Stimulated activated CD4-positive, alpha-beta T cell treated with anti-CD3 and anti-CD28 coated beads, Interleukin-1b, Interleukin-23, amount 100 ng/mL, for 48 hours (primary cell): ENCODE data around the gene ZNF74.
A peak's percentile ranks its signal among the peaks of the same experiment; 100 is the strongest.

Experiments
- DNase-seq: peaks from one replicate; pipeline ENCODE4 v3.0.0-alpha.2; 2020

The ZNF74 gene

DNA sequence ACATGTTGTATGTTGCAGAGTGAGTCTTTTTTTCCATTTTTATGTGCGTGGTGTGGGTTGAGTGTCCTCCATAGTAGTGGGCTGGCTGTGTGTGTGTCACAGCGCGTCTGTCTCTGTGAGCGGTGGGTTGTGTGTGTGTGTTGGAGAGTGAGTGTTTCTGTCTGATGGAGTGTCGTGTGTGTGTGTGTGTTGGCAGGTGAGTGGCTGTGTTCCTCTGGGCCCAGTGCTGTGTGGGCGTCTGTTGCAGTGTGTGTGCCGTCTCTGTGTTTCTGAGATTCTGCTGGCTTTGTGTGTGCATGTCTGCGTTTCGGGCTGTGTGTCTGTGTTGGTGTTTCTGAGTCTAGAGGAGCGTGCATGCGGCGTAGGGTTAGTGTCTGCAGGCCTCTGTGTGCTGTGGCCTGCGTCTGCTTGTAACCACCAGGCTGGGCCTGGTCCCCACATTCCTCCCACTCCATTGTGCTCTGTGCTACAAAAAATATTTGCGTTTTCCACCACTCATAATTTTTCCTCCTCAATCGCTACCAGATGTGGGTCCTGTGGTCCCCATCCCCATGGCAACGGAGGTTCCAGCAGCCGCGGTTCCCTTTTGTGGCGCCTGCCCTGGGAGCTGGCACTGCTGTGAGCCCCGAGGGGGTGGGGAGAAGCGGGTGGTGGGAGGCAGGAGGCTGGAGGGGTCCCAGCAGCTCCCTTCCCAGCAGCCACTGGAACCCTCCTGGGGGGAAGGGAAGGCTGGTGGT lies 28.5 kb downstream of the ZNF74 start:
- no peak for DNase-seq

DNA sequence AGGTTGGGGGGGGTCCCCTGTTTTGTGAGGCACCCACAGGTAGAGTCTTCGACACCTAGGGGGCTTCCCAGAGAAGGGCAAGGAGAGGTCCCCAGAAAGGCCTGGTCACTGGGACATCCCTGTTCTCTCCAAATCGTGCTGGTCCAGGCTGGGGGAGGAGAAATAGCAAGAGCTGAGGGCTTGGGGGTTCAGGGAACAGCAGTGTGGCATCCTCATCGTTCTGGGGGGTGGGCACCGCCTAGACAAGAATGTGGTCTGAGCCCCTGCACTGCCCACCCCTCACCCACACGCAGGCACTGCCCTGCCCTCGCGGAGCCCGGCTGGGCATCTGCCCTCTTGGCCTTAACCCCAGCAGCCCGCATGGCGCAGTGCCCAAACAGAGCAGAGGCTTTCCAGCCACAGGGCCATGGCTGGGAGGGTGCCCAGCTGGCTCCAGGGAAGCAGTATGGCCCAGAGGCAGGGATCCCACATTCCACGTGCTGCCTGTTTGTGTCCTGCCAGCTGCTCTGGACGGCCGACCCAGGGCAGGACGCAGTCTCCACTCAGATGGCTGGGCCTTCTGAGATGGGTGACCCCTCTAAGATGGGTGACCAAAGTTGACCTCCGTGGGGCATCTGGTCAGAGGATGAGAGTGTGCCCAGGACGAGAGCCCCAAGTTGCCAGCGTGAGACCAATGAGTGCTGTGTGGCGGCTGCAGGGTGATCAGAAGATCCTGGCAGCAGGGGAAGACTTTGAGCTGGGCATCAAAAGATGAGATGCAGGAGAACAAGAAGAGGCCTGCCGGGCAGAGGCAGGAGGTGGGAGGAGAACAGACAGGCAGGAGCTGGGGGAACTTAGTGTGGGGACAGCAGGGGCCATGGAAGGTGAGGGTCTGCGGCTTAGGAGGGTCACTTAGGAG lies 29.3 kb downstream of the ZNF74 start:
- DNase-seq, result no peak

DNA sequence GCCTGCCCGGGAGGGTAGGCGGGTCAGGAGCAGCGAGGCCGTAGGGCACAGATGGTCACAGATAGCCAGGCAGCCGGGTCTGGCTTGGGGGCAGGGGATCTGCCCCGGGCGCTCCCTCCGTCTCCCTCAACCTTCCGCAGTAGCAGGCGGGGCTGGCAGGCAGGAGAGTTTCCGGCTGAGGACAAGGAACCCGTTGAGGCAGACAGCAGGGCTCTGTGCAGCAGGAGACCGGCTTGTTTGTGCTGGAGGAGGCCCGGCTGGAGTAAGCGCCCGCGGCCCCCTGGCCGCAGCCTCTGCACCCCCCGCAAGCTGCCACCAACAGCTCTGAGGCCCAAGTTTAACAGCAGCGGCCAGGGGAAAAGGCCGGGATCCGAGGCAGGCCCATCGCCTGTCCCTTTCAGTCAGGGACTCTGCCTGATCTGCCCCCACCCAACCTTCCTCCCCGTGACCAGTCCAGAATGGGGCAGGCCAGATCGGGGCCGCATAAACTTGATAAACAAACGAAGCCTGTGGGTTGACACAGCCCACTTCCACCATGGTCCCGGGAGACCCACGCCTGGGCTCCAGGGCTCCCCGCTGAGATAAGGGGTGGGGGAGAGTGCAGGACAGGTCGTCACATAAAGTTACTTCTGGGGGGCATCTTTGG lies 30.1 kb downstream of the ZNF74 start:
- DNase-seq, result no peak

DNA sequence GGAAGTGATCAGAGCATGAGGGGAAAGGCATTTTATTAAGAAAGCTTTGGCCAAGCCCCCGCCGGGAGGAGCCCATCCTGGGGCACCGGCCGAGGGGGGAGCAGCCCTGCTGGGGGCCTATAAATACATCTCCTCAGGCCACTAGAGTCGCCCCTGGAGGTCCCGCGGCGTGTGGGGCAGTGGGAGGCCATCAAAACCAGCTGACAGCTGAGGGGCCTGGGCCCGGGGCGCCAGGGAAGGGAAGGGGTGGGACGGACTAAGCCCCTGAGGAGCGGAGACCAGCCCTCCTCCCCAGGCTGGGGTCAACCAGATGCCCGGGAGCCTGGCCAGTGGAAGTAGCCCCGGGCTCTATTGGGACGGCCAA lies 30.6 kb downstream of the ZNF74 start:
- DNase-seq, result no peak

DNA sequence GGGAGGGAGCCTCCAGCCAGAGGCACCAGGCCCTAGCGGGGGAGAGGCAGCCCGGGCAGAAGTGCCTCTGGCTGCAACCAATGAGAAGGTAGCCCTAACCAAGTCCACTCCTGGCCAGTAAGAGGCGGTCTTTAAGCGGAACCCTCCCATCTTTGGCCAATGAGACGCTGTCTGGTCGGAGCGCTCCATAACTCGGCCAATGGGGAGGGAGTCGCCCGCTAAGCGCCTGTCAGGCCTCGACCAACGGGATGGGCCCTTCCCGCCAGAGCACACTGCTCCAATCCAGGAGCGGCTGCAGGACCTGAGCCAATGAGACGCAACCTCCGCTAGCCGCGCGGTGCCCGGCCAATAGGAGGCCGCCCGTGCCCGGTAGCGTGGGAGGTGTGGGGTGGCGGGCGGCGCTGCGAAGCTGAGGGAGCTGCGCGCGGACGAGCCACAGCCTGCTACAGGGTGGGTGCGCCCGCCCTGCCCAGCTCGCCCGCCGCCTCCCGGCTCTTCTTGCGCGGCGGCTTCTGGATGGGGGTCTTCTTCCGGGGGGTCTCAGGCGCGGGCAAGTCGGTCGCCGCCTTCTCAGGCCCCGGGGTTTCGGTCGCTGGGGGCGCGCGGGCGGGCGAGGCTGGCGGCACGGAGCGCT lies 31.1 kb downstream of the ZNF74 start:
- DNase-seq, result peak; percentile 22

DNA sequence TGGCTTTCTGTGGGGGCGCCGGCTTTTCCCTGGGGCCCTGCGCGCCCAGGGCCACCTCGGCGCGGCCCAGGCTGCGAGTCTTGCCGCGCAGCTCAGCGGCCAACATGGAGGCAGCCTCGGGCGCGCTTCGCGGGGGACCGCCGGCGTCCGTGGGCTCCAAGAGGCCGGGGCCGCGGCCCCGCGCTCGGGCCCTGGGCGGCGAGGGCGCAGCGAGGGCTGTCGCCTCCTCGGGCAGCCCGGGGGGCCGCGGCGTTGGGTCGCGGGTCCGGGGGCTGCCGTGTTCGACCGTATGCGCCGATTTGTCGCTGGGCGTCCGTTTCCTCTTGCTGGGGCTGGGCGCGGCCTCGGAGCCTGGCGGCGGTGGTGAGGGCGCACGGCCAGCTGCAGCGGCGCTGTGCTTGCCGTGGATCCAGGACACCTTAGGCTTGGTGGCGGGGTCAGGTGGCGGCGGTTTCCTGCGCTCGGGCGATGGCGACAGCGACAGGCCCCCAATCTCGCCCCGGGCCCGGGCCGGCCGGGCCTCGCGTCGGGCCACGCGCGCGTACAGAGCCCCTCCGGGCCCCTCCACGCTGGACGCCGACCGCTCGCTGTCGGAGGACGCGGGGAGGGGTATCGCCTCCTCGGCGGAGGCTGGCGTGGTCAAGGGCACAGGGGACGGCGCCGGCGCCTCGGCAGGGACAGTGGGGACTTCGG lies 31.8 kb downstream of the ZNF74 start:
- DNase-seq, result no peak

DNA sequence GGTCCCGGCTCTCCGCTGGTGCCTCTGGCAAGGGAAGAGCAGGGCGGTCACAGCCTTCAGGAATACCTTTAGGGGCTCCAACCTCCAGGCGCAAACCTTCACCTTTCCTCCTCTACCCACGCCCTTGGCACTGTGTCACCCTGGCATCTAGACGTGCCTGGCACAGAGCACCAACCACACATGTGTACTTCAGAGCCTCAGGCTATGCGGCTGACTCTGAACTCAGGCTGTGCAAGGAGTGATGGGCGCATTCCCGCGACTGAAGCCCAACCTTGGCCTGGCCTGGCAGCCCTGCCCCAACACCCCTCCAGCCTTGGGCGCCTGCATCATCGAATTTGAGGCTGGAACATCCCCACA lies 32.3 kb downstream of the ZNF74 start:
- no peak for DNase-seq

DNA sequence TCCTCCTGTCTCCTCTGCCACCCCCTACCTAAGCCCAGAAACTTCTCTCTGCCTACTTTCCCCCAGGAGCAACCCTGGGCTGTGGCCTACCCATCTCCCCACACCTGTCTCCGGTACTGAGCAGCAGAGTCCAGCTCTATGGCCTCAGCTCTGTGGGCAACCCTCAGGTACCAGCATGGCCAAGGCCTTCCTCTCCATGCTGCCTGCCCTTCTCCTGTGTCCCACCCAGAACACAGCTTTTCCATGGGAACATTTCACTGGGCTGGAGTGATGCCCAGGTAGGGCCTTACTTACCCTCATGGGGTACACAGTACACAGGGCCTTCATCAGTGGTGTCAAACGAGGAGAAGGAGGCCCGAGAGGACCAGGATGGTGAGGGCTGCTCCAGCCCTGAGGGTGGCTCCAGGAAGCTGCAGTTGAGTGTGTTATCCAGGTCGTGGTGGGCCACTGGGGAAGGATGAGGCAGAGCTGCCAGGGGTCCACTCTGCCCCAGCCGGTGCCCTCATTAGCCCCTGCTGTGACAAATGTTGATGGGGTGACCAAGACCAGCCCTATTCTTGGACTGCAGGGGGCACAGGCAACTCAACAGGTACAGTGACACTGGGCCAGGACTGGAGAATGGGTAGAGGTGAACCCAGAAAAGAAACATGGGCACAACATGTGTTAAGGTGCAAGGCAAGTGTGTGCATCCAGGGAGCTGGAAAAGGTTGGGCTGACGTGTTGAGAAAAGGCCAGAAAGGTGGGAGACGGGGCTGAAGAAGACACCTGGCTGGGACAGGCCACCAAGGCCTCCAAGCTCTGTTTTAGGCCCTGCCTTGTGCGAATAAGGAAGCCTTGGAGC lies 33.4 kb downstream of the ZNF74 start:
- no peak for DNase-seq

DNA sequence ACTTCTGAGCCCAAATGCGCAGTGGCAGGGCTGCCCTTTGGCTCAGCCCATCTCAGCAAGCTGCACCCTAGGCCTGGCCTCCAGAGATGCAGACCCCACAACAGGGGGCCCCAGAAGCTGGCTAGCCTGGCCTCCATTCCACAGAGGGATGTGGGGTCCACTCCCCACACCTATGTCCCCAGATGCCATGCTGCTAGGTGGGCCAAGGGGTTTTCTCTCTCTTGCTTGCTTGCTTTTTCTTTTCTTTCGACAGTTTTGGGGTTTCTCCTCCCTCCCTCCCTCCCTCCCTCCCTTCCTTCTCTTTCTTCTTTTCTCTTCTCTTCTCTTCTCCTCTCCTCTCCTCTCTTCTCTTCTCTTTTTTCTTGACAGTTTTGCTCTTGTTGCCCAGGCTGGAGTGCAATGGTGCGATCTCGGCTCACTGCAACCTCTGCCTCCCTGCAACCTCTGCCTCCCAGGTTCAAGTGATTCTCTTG lies 34.0 kb downstream of the ZNF74 start:
- DNase-seq, result no peak

DNA sequence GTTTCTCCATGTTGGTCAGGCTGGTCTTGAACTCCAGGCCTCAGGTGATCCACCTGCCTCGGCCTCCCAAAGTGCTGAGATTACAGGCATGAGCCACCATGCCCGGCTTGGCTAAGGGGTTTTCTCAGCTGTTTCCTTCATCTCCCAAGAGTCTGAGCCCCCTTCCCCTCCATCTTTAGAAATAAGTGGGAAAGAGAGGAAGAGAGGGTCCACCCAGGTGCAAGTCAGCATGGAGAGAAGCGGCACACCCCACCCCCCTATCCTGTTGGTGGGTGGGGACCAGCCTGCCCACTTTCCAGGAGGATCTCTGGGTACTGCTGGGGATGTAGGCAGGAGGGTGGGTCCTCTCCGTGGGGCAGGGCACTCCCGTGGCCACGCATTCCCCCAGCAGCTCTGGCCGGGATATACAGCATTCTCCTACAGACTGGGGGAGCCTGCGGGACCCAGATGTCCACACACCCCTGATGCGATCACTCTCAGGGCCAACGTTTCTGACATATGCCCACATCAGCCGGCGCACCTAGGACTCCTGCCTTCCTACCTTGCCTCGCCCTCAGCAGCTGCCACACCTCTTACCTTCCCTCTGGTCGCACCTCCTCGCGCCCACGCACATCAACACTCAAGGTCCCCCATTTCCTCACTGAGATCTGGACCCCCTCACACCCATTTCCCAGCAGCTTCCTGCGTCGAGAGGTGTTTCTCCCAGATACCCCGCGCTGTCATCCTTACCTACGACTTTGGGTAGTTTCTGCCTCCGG lies 34.7 kb downstream of the ZNF74 start:
- no peak for DNase-seq

DNA sequence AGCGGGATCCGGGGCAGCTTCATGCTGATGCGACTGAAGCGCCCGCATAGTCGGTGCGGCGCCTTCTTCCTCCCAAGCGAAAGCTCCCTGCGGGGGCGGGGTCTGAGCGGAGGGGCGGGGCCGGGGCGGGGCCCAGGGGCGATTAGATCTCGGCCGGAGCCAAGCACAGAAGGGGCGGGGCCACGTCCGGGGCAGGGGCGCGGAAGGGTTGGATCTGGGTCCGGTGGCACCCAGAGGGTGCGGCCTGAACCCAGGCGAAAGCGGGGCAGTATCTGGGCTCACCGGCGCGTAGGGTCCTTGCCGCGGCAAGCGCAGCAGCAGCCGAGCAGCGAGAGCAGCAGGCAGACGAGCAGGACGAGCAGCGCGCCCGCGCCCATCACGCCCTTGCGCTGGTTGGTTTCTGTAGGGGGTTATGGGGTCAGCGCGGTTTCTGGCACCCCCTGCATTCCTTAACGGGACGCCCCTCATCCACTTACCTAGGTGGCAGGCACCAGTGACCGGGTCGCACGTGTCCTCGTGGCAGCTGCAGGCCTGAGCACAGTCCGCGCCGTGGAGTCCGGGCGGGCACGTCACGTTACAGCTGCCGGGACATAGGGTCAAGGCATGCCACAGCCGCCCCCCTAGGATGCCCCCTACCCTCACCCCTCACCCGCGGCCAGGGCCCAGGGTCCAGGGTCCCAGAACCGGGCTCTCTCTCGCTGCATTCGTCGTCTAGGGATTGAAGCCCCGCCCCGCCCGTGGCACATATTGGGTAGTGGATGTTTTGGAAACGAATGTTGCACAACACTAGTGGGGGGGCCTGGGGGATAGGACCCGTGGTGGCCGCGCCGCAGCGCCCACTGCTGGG lies 35.5 kb downstream of the ZNF74 start:
- DNase-seq, result peak; percentile 69

DNA sequence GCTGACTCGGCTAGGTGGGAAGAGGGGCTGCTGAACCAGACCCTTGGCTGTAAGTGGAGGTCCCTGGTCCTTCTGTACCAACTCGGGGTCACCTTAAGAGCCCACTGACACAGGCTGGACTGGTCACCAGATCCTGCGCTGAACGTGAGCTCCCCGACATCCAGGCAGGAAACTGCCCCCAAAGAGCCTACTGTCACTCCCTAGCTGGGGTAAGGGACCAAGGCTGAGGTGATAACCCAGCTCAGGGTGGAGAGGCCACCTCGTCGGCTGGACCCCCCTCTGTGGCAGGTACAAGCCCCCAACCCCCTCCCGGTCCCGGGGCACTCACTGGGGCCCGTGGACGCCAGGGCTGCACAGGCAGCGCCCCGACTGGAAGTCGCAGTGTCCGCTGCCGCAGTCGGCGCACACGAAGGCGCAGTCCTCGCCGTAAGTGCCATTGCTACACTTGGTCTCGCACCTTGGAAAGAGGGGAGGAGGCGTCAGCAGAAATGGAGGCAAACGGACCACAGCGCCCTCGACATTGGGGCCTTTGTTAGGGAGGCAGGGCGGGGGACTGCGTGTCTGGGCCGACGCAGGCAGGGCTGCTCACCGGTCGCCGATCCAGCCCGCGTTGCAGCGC lies 36.3 kb downstream of the ZNF74 start:
- DNase-seq, result no peak

DNA sequence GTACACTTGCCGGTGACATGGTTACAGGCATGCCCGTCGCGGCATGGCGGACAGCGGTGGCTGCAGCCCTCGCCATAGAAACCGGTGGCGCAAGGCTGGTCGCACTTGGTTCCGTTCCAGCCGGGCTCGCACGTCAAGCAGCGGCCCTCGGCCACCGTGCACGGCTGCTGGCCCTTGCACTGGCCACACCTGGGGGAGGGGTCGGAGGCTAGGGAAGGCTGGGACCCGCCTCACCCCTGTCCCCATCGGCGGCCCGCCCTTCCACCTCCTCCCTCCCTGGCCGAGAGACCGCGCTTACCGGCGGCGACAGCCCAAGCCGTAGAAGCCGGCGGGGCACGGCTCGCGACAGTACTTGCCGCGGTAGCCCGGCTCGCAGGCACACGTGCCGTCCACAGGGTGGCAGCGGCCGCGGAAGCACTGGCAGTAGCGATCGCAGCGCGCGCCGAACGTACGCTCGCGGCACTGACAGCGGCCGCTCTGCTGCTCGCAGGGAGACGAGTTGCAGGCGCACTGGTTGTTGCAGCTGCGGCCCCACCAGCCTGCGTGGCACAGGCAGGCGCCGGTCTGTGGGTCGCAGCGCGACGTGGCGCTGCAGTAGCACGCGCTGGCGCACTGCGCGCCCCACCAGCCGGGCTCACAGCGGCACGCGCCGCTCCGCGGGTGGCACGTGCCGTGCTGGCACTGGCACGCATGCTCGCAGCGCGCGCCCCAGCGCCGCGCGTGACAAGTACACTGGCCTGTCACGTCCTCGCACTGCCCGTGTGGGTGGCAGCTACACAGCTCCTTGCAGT lies 37.0 kb downstream of the ZNF74 start:
- DNase-seq, result peak; percentile 68

DNA sequence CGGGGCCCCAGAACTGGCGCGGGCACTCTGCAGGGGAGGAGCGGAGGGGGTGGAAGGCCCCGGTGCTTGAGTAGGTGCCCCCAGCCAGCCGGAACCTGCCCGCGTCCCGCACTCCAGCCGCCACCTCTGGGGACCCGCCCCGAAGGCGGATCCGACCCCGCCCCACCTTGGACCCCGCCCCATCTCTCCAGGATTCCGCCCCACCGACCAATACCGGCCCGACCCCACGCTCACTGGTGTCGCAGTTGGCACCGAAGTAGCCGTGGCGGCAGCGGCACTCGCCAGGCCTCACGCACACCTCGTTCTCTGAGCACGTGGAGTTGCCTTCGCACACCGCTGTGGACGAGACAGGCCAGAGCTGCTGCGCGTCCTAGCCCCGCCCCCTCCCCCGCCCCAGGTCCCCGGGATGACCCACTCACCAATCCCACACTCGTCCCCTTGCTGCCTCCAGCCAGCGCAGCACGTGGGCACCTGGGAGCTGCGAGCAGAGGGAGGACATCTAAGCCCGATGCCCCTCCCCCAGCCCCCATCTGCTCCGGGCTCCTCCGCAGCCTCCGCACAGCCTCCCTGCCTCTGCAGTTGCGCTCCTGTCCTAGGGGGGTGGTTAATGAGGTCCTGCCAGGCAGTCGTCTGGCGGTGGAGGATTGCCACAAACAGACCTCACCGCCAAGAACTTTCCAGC lies 37.7 kb downstream of the ZNF74 start:
- no peak for DNase-seq

DNA sequence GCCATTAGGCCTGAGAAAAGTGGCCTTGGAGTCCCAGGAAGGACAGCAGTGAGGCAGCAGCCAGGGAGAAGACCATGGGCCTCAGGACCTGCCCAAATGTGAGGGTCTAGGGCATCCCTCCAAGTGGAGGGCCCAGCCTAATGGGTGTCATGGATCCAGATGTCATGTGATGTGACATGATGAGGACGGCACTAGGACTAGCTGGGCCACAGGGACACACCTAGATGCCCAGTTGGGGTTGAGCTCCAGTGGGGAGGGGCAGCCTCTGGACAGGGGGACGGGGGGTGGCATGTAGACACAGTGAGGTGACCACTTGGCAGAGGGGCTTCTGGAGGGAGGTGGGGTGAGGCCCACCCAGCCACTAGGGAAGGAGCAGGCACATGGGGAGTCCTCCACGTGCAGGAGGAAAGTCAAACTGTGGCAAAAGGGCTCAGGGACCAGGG lies 38.3 kb downstream of the ZNF74 start:
- DNase-seq, result no peak

DNA sequence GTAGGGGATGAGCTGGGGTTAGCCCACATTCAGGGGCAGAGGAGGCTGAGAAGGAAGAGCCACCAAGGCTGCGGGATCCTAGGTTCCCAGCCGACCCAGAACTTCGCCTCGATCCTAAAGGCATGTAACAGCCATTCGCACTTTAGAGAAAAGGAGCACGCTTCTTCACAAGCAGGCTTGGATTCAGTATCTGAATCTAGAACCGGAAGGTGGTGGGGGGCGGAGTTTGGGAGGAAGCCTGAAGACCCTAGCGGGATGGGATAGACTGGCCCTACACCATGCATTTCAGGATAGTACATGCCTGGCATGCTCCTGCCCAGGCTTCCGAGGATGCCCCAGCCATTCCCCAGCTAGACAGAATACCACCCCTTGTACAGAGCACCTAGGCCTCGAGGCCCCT lies 39.2 kb downstream of the ZNF74 start:
- DNase-seq, result no peak

DNA sequence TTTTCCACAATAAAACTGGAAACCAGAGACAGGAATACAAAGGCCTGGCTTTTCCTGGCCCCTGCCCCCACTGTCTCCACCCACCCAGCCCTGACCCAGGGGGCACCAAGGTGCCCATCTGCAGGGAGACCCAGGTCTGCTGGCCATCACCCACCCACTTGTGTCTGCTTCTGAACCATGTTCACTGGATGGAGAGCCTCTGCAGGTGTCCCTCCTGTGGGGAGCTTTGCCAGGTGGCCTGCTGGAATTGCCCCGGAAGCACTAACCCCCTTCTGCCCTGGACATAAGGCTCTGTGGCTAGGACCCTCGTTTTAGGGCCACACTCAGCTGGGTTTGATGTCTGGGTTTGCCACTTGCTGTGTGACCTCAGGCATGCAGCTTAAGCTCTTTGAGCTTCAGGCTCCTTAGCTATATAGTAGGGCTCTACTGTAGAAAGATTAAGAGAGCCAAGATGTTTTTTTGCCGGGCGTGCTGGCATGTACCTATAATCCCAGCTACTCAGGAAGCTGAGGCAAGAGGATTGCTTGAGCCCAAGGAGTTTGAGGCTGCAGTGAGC lies 39.8 kb downstream of the ZNF74 start:
- DNase-seq, result no peak
